Right atrium auricular region (tissue), 2 donors: ENCODE measurements around the gene LPP. TPM values are rescaled to one million over a fixed set of nuclear protein-coding genes. Genes with fewer than 3 reads are reported as not detected.
A peak's percentile ranks its signal among the peaks of the same experiment; 100 is the strongest.

Experiments used
- DNase-seq: peaks from one replicate; pipeline ENCODE4 v3.0.0-alpha.2; 2019; ENCODE audit warnings: low spot score
- H3K27ac ChIP-seq, 2 donors: fragments of 200-600 bp; sonication (generic); 1 replicate in 1 of 2; 2 replicates in 1 of 2; pipeline ENCODE4 v1.5.1; 2016 to 2019
- H3K27me3 ChIP-seq, 2 donors: fragments of 200-600 bp; sonication (generic); one replicate each; pipeline versions ENCODE4 v1.5.1 to v1.6.0; 2017 to 2019
- H3K36me3 ChIP-seq: fragments of 200-600 bp; sonication (generic); one replicate; pipeline ENCODE4 v1.5.1; 2016
- H3K4me1 ChIP-seq, 2 donors: fragments of 200-600 bp; sonication (generic); one replicate each; pipeline versions ENCODE4 v1.5.1 to v1.6.0; 2017 to 2019
- H3K4me3 ChIP-seq, 2 donors: fragments of 200-600 bp; sonication (generic); 1 replicate in 1 of 2; 2 replicates in 1 of 2; pipeline ENCODE4 v1.5.1; 2017 to 2019; ENCODE audit warnings: mild to moderate bottlenecking in 1 of 2, moderate library complexity in 1 of 2
- H3K9me3 ChIP-seq, 2 donors: fragments of 200-600 bp; sonication (generic); one replicate each; pipeline ENCODE4 v1.5.1; 2019
- total RNA-seq, 2 donors: library from RNA; depleted of rRNA; stranded (reverse); fragments of >200 nt; gene quantifications; one replicate each; pipeline ENCODE4 v1.1.0, GENCODE V29; 2016
- TF ChIP-seq, protein P1 (sequence below), 2 donors: fragments of 200-600 bp; sonication (generic); IDR thresholded peaks; one replicate each; pipeline ENCODE4 v1.5.1; 2019; ENCODE audit warnings: antibody characterized with exemption in 2 of 2

Gene LPP
- total RNA-seq, 2 donors from 2014 or later, result 117 to 186 TPM

DNA sequence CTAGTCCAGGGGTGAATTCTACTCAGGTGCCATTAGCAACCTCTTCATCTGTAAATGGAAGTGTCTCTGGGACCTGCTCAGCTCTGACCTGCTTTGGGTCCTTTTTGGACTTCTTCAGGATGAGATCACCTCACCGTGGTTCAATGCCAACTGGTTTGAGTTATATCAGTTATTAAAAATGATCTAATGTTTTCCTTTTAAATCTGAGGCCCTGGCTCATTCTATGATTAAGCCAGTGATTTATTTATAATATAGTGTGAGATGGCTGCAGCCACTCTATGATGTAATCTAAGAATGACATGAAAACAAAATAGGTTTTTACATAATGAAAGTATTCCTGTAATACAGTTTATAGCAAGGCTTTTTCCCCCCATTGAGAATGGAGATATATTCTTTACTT is 79.4 kb downstream of the LPP start:
- Histone ChIP-seq H3K9me3 (no peaks in the 10 kb centered on the region), H3K27ac (peak overlapping the region; percentile 56 to 85), H3K27me3 (no peaks in the 10 kb centered on the region), H3K4me1 (peaks cover 0 to 43% of the 10 kb centered on the region in 2 donors), H3K4me3 (no peak overlapping the region), H3K36me3 (peaks cover 4% of the 10 kb centered on the region)
- no peak for DNase-seq
- TF ChIP-seq, protein P1, sequence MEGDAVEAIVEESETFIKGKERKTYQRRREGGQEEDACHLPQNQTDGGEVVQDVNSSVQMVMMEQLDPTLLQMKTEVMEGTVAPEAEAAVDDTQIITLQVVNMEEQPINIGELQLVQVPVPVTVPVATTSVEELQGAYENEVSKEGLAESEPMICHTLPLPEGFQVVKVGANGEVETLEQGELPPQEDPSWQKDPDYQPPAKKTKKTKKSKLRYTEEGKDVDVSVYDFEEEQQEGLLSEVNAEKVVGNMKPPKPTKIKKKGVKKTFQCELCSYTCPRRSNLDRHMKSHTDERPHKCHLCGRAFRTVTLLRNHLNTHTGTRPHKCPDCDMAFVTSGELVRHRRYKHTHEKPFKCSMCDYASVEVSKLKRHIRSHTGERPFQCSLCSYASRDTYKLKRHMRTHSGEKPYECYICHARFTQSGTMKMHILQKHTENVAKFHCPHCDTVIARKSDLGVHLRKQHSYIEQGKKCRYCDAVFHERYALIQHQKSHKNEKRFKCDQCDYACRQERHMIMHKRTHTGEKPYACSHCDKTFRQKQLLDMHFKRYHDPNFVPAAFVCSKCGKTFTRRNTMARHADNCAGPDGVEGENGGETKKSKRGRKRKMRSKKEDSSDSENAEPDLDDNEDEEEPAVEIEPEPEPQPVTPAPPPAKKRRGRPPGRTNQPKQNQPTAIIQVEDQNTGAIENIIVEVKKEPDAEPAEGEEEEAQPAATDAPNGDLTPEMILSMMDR (IDR thresholded peaks at IDR 0.05), result no peak

DNA sequence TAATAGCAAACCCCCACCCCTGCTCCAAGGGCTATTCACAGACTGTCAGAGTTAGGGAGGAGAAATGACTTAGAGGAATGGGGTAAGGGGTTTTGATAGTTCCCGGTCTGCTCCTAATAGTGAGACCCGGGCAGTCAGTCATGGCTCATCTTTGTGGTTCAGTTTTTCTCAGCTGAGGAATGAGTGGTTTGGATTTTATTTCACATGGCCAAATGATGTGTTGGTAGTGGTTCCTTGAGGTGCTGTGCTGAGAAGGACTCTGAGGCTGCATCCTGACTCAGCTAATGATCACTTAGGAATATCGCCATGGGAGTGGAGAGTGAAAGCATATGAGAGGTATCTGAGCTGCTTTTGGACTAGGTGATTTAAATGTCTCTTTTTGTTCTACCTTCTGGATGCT is 80.2 kb downstream of the LPP start:
- Histone ChIP-seq H3K9me3 (no peaks in the 10 kb centered on the region), H3K4me3 (no peak overlapping the region), H3K27ac (peak overlapping the region; percentile 56 to 85), H3K27me3 (no peaks in the 10 kb centered on the region), H3K4me1 (peaks cover 0 to 35% of the 10 kb centered on the region in 2 donors), H3K36me3 (peaks cover 4% of the 10 kb centered on the region)
- no peak for DNase-seq
- TF ChIP-seq, protein P1 (IDR thresholded peaks at IDR 0.05), result no peak

DNA sequence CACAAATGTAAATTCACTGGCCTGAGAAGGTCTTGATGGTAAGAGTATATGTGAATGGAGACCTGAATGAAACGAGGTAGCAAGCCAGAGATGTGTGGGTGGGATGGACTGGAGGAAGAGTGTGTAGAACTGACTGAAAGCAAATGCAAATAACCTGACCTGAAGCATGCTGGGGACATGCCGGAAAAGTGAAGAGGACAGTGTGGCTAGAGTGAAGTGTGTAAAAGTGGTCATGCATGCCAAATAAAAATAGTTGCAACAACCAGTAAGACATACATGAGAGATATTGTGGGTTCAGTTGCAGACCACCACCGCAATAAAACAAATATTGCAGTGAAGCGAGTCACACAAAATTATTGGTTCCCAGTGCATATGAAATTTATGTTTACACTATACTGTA is 82.3 kb downstream of the LPP start:
- Histone ChIP-seq H3K27me3 (no peaks in the 10 kb centered on the region), H3K36me3 (peaks cover 8% of the 10 kb centered on the region), H3K4me3 (no peak overlapping the region), H3K27ac (peak overlapping the region in 1 of 2 donors; percentile 30), H3K9me3 (no peaks in the 10 kb centered on the region), H3K4me1 (peaks cover 0 to 40% of the 10 kb centered on the region in 2 donors)
- no peak for DNase-seq
- TF ChIP-seq, protein P1 (IDR thresholded peaks at IDR 0.05), result no peak

DNA sequence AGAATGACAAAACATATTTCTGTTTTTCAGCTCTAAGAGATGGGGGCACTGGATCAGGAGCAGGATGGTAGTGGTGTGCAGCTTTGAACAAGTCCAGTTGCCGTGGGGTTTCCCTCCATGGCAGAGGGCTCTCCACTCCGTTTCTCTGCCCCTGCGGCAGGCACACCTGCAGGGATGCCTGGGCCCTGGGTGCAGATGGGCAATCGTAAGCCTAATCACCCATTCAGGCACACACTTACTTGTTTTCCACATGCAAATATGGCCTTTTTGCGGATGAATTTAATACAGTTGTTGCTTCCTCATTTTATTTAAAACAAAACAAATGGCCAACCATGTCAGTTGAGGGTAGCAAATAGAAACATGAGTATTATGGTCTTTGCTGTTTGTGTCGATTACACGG is 85.1 kb downstream of the LPP start:
- Histone ChIP-seq H3K27me3 (no peaks in the 10 kb centered on the region), H3K4me3 (no peak overlapping the region), H3K4me1 (peaks cover 0 to 47% of the 10 kb centered on the region in 2 donors)

DNA sequence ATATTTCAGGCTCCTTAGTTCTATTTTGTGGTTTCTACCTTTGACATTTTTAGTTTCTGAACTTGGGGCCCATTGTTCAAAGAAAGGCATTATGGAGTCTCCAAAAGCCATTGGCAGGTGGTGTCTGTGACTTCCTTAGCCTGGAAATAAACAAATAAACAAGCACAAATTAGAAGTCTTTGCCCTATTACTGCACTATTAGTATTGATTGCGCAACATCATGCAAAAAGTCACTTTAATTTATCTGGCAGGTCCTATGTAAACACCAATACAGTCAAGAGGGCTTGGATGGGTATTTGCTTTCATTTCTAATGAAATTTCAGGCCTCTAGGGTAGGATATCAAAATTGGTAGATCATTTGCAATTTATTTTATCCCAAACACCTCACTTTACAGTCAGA is 85.6 kb downstream of the LPP start:
- Histone ChIP-seq H3K36me3 (peaks cover 8% of the 10 kb centered on the region), H3K27ac (peak overlapping the region; percentile 74 to 93), H3K4me3 (no peak overlapping the region), H3K9me3 (no peaks in the 10 kb centered on the region), H3K27me3 (no peaks in the 10 kb centered on the region), H3K4me1 (peaks cover 0 to 47% of the 10 kb centered on the region in 2 donors)
- no peak for DNase-seq
- TF ChIP-seq, protein P1 (IDR thresholded peaks at IDR 0.05), result no peak

More for the DNA sequence above, 85.1 kb downstream of the LPP start:
- DNase-seq, result no peak
- Histone ChIP-seq H3K9me3 (no peaks in the 10 kb centered on the region), H3K36me3 (peaks cover 8% of the 10 kb centered on the region), H3K27ac (peak overlapping the region; percentile 74 to 93)
- TF ChIP-seq, protein P1 (IDR thresholded peaks at IDR 0.05), result no peak
